Progenitor cell of endocrine pancreas (in vitro differentiated cells): Measurements from ENCODE around the gene CLRN2. TPM values are rescaled to one million over a fixed set of nuclear protein-coding genes. Genes with fewer than 3 reads are reported as not detected.
"Not testable (repeated sequence)": the region's sequence is repeated elsewhere in the genome, so short reads cannot be mapped to it uniquely, and the experiment has no call there.

ENCODE experiments used
- DNase-seq: peaks from one replicate; pipeline ENCODE4 v3.0.0; 2021; ENCODE audit warnings: low spot score; ENCODE audit not compliant: unreplicated experiment
- H3K27ac Mint-ChIP-seq: 2 replicates; pipeline ENCODE4 v1.8.0; 2021; ENCODE audit warnings: mild to moderate bottlenecking, moderate library complexity, mixed read lengths
- H3K27me3 Mint-ChIP-seq: 2 replicates; pipeline ENCODE4 v1.8.0; 2021; ENCODE audit warnings: mixed read lengths
- H3K36me3 Mint-ChIP-seq: 2 replicates; pipeline ENCODE4 v1.8.0; 2022; ENCODE audit warnings: mixed read lengths; ENCODE audit not compliant: insufficient read depth
- H3K4me1 Mint-ChIP-seq: 2 replicates; pipeline ENCODE4 v1.8.0; 2021; ENCODE audit warnings: low read depth, mixed read lengths
- H3K4me3 Mint-ChIP-seq: 2 replicates; pipeline ENCODE4 v1.8.0; 2021; ENCODE audit warnings: low read depth, mild to moderate bottlenecking, moderate library complexity, mixed read lengths
- H3K9me3 Mint-ChIP-seq: 2 replicates; pipeline ENCODE4 v1.8.0; 2021; ENCODE audit warnings: low read depth, mixed read lengths
- CTCF ChIP-seq: fragments of 200-600 bp; sonication (generic); IDR thresholded peaks from one replicate; pipeline ENCODE4 v1.5.0; 2021; ENCODE audit warnings: antibody characterized with exemption, mild to moderate bottlenecking; ENCODE audit not compliant: unreplicated experiment
- total RNA-seq: library from RNA; stranded (reverse); gene quantifications from 2 replicates; pipeline ENCODE4 v1.2.1, GENCODE V29; 2021

CLRN2 gene
- total RNA-seq, 1 donor from 2014 or later = not detected

GRCh38 chr4:17562157-17562556 is 47.2 kb downstream of the CLRN2 start:
- H3K36me3 Mint-ChIP-seq = no peaks in the 10 kb centered on the region
- peaks cover 5% of the 10 kb centered on the region for H3K27me3 Mint-ChIP-seq
- H3K4me3 Mint-ChIP-seq = no peak overlapping the region
- no peak for DNase-seq
- peaks cover 24% of the 10 kb centered on the region for H3K4me1 Mint-ChIP-seq
- H3K9me3 Mint-ChIP-seq = no peaks in the 10 kb centered on the region
- TF ChIP-seq CTCF = peak; percentile 30
- no peak overlapping the region for H3K27ac Mint-ChIP-seq

DNA sequence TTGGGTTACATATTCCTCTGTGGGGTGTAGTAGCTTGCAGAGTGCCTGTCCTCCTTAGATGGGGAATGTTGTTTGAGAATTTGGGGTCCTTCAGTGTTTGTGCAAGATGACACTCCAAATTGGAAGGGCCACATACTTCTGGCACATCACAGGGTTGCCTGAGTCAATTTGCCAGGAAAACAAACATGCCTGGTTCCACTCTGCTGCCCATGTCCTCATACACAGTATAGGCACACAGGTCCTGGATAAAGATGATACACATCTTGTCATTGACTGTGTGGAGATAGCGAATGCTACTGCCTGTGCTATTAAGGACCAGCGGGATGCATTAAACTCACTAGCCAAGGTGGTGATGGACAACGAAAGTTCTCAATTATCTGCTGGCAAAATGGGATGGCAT is 50.9 kb downstream of the CLRN2 start:
- DNase-seq = no peak
- Mint-ChIP-seq H3K4me1 (peaks cover 13% of the 10 kb centered on the region), H3K27ac (no peak overlapping the region), H3K4me3 (no peak overlapping the region), H3K36me3 (no peaks in the 10 kb centered on the region), H3K9me3 (no peaks in the 10 kb centered on the region), H3K27me3 (peaks cover 5% of the 10 kb centered on the region)
- no peak for TF ChIP-seq CTCF

DNA sequence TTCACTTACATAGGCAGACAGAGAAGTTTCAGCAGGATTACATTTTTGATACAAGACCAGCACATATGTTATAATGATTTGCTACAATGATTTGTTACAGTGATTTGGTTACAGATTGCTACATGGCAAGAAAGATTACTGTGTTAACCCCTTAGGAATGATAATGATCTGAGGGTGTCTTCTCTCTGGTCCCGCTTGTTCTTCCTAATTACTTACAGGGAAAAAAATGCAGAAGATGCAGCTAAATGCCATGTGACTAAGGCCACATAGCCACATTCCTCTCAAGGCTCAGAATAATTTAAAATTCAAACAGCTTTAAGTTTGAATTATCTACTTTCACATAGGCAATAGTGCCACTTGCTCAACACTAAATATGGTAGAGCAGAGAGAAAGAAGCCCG is 52.3 kb downstream of the CLRN2 start:
- Mint-ChIP-seq H3K4me1 (peaks cover under 1% of the 10 kb centered on the region), H3K27ac (no peak overlapping the region), H3K27me3 (peaks cover 5% of the 10 kb centered on the region), H3K36me3 (no peaks in the 10 kb centered on the region), H3K4me3 (no peak overlapping the region), H3K9me3 (no peaks in the 10 kb centered on the region)
- no peak for DNase-seq
- no peak for TF ChIP-seq CTCF

GRCh38 chr4:17574206-17574605 is 59.2 kb downstream of the CLRN2 start:
- Mint-ChIP-seq H3K27ac (no peak overlapping the region), H3K4me3 (peak overlapping the region; percentile 39), H3K36me3 (no peaks in the 10 kb centered on the region), H3K4me1 (peaks cover 18% of the 10 kb centered on the region), H3K9me3 (no peaks in the 10 kb centered on the region), H3K27me3 (no peaks in the 10 kb centered on the region)
- no peak for TF ChIP-seq CTCF
- DNase-seq = no peak

- H3K4me3 Mint-ChIP-seq, DNase-seq, H3K27me3 Mint-ChIP-seq, H3K9me3 Mint-ChIP-seq, H3K27ac Mint-ChIP-seq, H3K36me3 Mint-ChIP-seq: not testable (repeated sequence)
- H3K4me1 Mint-ChIP-seq = peaks cover 22% of the 10 kb centered on the region
Observed at GRCh38 chr4:17575177-17575576, 60.2 kb downstream of the CLRN2 start.

Other genes with a start within 250 kb of the CLRN2 start
- gene QDPR, start 3.1 kb upstream of the CLRN2 start, total RNA-seq = 52.0 and 53.0 TPM in 2 replicates
- gene LAP3, start 62.0 kb downstream of the CLRN2 start, total RNA-seq = 76.4 and 81.6 TPM in 2 replicates
- 108 and 115 TPM in 2 replicates for gene MED28, start 99.5 kb downstream of the CLRN2 start, total RNA-seq